Right kidney (tissue), 9 donors: ENCODE data around the gene ZNF266.

ENCODE experiments used
- DNase-seq: peaks from one replicate; pipeline ENCODE4 v3.0.0-alpha.2; 2016
- long read RNA-seq, 8 donors: transcript quantifications; one replicate each; lab custom pipeline, GENCODE V29; 2026

Gene ZNF266
- long read RNA-seq, donor 1, partial matches to known transcripts: 0 of 2 reads
- long read RNA-seq, donor 1, other reads (novel, unspliced or antisense): 0 of 2 reads
- long read RNA-seq, donor 2: 0 reads
- long read RNA-seq, donor 3, partial matches to known transcripts: 0 of 3 reads
- long read RNA-seq, donor 3, other reads (novel, unspliced or antisense): 0 of 3 reads
- long read RNA-seq, donor 4, full-length matches to known transcripts: 3 of 3 reads
- long read RNA-seq, donor 4, partial matches to known transcripts: 0 of 3 reads
- long read RNA-seq, donor 4, other reads (novel, unspliced or antisense): 0 of 3 reads
- long read RNA-seq, donor 5, partial matches to known transcripts: 0 of 3 reads
- long read RNA-seq, donor 5, other reads (novel, unspliced or antisense): 0 of 3 reads
- long read RNA-seq, donor 6, full-length matches to known transcripts: 2 of 2 reads
- long read RNA-seq, donor 6, partial matches to known transcripts: 0 of 2 reads
- long read RNA-seq, donor 6, other reads (novel, unspliced or antisense): 0 of 2 reads
- long read RNA-seq, donor 7: 0 reads
- long read RNA-seq, donor 8: 0 reads

DNA sequence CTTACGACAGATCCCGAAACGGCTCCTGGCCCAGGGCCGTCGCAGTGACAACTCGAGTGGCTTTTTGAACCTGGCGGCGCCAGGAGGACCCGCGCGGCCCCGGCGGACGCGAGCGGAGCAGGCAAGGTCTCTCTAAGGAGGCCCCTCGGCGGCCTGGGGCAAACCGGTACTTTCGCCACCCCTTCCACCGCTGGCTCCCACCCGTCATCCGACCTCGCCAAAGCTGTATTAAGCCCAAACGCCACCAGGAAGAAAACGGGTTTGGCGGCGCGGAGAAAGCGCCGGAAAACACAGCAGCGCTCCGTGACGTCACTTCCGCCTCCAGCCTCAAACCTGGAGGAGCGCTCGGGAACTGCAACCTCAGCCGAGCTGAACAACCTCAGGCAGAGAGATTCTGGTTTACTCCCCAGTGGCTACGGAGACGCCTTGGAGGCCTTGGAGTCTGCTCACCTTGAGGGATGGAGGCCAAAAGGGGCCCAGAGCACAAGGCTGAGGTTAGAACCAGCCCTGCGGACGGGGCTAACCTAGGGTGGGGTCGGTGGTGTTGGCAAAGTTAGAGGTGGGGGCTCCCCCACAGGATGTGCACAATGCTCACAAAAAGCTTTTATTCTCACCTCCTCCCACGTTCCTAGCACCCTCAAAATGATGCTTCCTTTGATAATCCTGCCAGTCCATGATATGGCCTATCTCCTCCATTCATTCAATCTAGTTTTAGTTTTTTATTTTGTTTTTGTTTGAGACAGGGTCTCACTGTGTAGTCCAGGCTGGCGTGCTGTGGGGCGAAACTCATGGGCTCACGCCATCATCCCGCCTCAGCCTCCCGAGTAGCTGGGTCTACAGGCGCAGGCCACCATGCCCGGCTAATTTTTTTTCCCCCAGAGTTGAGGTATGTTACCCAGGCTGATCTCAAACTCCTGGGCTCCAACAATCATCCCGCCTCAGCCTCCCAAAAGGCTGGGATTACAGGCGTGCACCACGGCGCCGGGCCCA lies at the start of gene ZNF266:
TSS of gene ZNF266 (minus strand) at position 295 of the 990 bp plus-strand sequence. CDS start 15,484 bp downstream, outside the sequence.
- peak; percentile 93 for DNase-seq

DNA sequence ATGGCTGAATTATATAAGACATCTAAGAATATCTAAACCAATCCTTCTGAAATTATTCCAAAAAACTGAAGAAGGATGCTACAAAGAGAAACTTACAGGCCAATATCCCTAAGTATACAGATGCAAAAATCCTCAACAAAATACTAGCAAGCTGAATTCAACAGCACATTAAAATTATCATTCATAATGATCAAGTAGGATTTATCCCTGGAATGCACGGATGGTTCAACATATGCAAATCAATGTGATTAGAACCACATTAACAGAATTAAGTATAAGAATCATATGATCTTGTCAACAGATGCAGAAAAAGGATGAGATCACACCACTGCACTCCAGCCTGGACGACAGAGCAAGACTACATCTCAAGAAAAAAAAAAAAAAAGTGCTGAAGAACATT lies 49.8 kb upstream of the ZNF266 start:
- DNase-seq: no peak

DNA sequence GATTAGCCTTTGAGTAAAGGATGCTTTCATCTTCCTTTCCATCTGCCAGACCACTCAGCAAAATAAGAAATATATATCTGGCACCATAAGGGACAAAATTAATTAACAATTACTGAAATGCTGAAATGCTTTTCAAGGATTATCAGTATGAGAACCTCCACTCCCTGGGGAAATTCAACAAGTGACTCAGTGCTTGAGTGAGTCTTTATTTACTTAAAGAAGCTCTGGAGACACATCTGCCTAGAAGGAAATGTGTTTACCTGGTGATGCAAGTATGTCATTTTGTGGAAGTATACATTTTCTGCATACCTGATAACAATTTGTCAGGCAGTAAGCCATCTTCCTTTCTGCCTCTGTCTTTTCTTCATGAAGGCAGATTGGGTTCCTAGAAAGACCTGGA lies 39.6 kb upstream of the ZNF266 start:
- DNase-seq: no peak

DNA sequence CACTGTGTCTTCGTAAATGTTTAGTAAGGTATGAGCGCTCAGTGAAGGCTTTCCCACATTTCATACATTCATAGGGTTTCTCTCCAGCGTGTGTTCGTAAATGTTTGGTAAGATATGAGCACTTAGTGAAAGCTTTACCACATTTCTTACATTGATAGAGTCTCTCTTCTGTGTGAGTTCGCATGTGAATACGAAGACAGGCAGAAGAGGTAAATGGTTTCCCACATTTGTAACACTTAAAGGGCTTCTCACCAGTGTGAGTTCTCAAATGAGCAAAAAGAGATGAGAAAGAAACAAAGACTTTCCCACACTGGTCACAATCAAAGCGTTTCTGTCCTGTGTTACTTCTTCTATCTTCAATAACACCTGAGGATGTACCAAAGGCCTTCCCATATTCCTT lies 31.8 kb upstream of the ZNF266 start:
- DNase-seq: no peak

DNA sequence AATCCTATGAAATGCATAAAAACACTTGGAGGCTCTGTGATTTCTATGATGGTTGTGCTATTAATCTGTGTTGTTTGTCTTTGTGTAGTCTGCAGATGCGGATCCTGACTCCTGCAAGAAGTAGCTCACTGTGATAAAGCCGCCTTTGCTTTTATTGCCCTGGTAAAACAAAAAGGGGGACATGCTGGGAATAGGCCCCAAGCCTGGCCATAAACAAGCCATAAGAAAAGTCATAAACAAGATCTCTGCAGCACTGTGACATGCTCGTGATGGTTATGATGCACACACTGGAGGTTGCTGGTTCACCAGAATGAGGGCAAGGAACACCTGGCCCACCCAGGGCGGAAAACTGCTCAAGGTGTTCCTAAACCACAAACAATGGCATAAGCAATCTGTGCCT lies 26.6 kb upstream of the ZNF266 start:
- no peak for DNase-seq

DNA sequence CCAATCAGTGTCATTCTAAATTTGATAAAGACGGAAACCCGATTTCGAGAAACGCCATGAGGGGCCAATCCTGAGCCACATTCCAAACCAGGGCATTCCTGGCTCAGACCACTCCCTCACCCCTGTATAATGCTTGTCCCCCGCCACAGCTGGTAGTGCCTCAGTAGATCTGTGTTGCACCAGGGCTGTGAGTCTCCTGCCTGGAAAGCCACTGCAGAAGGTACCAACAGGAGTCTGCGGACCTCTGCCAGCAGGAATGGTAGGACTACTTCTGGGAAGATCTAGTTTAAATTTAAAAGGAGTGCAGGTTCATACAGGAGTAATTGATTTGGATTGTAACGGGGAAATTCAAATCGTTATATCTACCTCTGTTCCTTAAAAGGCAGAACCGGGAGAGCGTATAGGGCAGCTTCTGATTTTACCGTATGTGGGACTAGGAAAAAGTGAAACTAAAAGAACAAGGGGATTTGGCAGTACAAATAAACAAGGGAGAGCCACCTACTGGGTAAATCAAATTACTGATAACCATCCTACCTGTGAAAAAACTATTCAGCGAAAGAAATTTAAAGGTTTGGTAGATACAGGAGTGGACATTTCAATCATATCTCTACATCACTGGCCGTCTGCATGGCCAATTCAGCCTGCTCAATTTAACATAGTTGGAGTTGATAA lies 20.8 kb upstream of the ZNF266 start:
- no peak for DNase-seq

DNA sequence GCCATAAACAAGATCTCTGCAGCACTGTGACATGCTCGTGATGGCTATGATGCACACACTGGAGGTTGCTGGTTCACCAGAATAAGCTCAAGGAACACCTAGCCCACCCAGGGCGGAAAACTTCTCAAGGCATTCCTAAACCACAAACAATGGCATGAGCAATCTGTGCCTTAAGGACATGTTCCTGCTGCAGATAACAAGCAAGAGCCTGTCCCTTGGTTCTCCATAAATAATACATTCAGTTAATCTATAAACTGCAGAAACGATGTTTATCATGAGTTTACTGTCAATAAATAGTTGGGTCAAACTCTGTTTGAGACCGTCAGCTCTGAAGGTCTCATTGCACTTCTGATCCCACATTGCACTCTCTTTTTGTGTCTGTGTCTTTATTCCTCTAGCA lies 18.6 kb upstream of the ZNF266 start:
- DNase-seq: no peak

DNA sequence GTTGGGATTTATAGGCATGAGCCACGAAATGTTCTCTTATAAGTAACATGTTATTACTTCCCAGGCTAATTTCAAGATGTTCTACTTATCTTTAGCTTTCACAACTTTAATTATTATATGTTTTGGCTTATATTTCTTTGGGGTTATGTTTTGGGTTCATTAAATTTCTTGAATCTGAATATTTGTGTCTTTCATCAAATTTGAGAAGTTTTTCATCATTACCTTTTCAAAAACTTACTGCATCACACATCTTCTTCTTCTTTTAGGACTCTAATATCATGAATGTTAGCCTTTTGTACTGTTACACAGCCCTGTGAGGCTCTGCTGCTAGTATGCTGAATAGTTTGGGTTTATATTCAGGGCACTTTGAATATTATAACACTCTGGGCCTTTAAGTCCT lies 9.7 kb upstream of the ZNF266 start:
- no peak for DNase-seq

DNA sequence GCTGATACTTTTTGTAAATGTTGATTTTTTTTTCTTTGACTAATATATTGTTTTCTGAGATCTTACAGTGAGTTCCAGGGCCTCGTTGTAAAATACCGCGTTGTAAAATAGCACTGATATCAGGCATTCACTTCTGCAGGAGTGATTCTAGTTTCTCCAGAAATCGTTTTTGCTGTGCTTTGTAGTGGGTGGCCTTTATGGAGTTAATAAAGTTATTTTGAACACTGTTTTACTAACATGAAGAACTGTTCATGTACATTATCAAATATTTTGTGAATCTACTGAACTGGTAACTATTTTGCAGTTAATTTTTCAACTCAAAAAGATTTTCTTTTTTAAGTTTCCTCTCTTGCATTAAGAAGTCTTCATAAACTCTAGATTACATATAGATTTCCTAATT lies 985 bp upstream of the ZNF266 start:
- DNase-seq: no peak

DNA sequence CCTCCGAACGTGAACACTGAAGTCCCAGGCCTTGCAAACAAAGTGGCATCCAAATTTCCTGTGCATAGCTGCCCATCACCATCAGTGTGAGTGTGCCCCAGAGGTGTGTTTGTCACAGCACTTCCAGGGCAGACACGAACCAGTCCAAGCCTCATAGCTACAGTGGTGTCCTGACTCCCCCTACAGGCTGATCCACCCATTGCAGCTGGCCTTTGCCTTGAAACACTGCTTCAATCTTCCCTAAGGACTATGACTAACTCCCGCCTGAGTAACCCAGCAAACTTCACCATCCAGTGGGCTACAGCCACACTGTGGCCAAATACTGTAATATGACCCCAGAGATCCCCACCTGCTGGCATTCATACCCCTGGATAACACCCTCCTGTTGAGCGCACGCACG lies 3.9 kb downstream of the ZNF266 start:
- DNase-seq: no peak

DNA sequence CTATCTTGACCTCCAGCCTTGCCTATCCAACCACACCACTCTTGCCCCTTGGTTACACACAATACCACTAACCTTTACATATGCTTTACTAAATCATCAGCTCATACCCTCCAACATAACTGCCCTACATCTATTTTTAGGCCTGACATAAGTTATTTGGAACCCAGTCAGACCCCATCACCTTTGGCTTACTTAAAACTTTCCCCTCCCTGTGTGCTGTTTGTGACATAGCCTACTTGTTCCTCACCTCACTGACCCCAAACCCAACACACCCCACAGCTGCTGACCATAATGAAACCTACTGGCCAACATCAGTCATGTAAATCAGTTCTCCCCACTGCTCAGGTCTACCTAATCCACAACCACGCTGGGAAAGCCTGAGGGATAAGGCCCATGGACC lies 4.9 kb downstream of the ZNF266 start:
- no peak for DNase-seq

DNA sequence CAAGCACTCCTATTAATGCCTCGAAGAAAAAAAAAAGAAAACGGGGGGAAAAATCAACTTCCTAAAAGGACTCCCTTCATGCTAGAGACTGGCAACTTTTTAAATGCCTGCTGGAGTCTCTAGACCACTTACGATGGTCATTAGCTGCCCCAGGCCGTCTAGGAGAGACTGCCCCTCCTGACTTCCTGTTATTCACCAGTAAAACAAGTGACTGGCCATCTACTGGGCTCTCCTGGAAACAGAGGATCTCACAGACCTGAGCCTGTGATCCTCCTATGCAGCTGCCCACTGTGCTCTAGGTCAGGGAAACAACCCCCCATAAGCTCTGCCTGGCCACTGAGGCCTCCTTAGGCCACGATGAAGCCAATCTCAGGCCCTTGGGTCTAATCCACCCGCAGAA lies 7.4 kb downstream of the ZNF266 start:
- DNase-seq: no peak

DNA sequence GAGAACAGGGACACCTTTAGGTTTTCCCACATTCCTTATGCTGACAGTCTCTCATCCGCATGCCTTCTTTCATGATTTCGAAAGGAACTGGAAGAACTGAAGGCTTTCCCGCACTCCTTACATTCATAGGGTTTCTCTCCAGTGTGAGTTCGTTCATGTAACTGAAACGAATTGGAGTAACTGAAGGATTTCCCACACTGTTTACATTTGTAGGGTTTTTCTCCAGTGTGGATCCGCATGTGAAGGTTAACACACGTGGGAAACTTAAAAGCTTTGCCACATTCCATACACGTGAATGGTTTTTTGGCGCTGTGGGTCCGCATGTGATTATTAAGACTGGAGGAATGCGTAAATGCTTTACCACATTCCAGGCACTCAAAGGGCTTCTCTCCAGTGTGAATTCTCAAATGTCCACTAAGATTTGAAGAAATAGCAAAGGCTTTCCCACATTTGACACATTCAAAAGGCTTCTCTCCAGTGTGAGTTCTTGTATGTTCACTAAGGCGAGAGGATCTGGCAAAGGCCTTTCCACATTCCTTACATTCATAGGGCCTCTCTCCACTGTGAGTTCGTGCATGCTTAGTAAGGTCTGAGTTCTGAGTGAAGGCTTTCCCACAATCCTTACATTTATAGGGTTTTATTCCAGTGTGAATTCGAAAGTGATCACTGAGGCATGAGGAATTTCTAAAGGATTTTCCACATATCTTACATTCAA lies 22.0 kb downstream of the ZNF266 start:
- DNase-seq: no peak

DNA sequence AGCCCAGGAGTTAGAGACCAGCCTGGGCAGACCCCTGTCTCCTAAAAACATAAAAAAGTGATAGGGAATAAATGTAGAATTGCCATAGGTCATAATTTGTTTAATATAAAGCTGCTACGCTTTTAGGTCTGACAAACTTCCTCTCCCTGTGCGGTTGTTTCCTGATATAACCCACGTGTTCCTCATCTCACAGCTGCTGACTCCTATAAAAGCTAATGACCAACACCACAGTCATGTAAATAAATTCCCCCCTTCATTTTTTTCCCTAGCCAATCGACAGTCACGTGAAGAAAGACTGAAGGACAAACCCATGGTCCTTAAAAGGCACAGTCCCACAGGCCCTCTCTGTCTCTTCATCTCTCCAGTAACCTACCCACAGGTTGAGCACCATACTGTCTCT lies 27.5 kb downstream of the ZNF266 start:
- DNase-seq: no peak

DNA sequence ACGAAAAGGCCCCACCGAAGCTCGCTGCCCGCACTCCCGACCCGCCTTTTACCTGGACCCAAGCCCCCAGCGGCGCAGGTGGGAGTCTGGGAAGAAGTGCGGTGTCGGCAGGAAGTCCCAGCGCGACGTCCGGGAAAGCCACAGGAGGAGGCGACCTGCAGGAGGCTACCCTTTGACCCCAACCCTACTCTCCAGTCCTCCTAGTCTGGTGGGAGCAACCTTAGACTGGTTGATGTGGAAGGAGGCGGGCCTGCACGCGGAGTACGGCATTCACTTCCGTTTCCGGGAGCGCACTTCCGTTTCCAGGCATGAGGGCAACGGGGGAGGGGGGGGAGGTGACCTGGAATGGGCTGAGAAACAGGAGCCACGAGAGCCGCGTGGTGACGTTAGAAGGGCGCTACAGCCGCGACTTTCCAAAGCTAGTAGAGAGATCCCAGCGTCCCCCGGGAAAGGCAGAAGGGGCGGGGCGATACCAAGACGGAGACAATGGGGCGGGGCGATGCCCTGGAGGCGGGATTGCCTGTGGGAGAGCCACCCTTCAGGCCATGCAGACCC lies 28.5 kb downstream of the ZNF266 start:
- peak; percentile 77 for DNase-seq

DNA sequence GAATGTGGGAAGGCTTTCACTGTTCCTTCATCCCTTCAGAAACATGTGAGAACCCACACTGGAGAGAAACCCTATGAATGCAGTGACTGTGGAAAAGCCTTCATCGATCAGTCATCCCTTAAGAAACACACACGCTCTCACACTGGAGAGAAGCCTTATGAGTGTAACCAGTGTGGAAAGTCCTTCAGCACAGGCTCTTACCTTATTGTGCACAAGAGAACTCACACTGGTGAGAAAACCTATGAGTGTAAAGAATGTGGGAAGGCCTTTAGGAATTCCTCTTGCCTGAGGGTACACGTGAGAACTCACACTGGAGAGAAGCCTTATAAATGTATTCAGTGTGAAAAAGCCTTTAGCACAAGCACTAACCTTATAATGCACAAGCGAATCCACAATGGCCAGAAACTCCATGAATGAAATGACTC lies 54.0 kb downstream of the ZNF266 start:
- no peak for DNase-seq

DNA sequence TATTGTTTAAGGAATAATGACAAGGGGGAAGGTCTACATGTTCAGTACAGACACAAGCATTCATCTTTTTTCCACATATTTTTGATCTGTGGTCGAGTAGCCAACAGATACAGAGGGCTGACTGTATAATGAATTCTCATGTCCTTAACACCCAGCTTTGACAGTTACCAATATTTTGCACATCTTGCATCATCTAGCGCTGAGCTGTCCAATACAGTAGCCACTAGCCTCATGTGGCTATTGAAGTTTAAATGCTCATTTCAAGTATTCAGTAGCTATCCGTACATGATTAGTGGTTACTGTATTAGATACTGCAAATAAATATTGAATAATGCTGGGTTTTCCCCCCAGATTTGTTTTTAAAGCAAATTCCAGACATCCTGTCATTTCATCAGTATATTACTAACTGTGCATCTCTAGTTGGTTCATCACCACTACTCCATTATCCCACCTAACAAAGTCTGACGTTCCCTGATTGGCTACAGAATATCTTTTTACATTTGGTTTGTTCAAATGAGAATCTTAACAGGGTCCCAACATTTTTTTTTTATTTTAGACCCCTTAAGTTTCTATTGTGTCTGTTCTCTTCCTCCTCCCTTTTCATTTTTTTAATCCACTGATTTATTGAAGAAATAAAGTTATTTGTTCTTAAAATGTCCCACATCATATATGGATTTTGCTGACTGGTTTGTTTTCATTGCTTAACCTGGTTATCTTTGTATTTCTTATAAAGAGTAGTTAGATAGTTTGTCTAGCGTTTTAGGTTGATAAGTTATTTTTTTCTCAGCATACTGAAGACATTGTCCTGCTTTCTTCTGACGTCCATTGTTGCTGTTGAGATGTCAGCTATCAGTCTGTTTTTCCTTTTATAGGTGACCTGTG lies 64.4 kb downstream of the ZNF266 start:
- DNase-seq: no peak

DNA sequence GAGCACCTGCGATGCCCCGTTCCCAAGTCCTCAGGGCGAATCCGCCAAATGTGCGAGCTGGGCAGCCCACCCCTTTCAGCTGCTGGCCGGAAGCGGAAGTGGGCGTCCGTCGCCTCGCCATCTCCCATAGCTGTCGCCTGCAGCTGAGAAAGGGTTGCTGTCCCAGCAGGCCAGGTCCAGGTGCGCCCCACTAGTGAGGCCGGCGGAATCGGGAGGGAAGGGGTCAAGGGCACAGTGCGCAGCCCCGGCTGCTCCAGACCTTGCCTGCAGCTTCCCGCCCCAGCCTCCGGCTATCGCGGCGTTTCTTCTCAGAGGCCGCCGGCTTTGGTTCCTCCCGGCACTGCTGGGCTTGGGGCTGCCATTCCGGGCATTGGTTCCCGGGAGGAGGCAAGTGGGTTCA lies 72.5 kb downstream of the ZNF266 start, which contains the start of gene ZNF177:
TSS of gene ZNF177 (plus strand) at position 109 of the 400 bp plus-strand sequence. CDS start 15,299 bp downstream, outside the sequence.
- DNase-seq: peak; percentile 79
